ENCODE data around the gene POGLUT3. TPM values are rescaled to one million over a fixed set of nuclear protein-coding genes. Genes with fewer than 3 reads are reported as not detected.

POGLUT3 gene, protein sequence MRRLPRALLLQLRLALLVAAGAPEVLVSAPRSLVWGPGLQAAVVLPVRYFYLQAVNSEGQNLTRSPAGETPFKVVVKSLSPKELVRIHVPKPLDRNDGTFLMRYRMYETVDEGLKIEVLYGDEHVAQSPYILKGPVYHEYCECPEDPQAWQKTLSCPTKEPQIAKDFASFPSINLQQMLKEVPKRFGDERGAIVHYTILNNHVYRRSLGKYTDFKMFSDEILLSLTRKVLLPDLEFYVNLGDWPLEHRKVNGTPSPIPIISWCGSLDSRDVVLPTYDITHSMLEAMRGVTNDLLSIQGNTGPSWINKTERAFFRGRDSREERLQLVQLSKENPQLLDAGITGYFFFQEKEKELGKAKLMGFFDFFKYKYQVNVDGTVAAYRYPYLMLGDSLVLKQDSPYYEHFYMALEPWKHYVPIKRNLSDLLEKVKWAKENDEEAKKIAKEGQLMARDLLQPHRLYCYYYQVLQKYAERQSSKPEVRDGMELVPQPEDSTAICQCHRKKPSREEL
- total RNA-seq, result 8.1 and 8.6 TPM in 2 replicates

DNA sequence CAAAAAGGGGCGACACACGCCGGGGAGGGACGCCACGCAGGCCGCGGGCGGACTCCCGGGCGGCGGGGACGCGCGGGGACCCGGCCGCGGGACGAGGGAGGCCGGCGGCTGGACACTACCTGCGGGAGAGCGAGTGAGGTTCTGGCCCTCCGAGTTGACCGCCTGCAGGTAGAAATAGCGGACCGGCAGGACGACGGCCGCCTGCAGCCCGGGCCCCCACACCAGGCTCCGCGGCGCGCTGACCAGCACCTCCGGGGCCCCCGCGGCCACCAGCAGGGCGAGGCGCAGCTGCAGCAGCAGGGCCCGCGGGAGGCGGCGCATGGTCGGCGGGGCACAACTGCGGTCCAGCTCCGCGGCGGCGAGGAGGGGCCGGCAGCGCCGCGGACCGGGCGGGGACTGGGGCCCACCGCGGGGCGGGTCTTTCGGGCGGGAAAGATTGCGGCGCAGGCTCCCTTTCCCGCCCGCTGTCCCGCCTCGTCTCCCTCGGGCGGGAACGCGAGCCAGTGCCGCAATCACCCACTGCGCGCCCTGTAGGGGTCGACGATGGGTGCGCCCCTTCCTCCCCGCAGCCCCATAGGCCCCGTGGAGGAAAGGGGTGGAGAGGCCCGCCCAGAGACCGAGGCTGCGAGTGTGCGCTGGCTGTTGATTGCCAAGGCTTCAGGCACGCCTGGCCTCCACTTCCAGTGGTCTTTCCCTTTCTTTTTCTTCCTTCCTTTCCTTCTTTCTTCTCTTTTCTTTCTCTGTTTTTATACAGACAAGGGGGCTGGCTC is at the start of gene POGLUT3:
Gene POGLUT3 (minus strand): TSS at position 339 of the 770 bp plus-strand sequence. CDS start 18 bp downstream, at position 321.
- peak; percentile 85 for DNase-seq
- H3K27ac Mint-ChIP-seq, result peak within 1 kb of the TSS; percentile 97
- peaks cover 22% of the 10 kb centered on the region for H3K4me1 Mint-ChIP-seq
- H3K36me3 Mint-ChIP-seq (ENCODE audit: low read depth), result peaks cover 6% of the 10 kb centered on the region
- H3K4me3 Mint-ChIP-seq, result peak within 1 kb of the TSS; percentile 89
- H3K27me3 Mint-ChIP-seq, result no peaks in the 10 kb centered on the region
- intact Hi-C loops (cut with micrococcal nuclease), result loop anchor here (5.0 kb wide), 1 partner anchor 261 kb away; no protein-coding TSS in a partner anchor
- no peaks in the 10 kb centered on the region for H3K9me3 Mint-ChIP-seq

GRCh38 chr11:108545909-108546501 is 47.8 kb upstream of the POGLUT3 start:
- Mint-ChIP-seq H3K27me3 (no peaks in the 10 kb centered on the region), H3K27ac (no peak overlapping the region), H3K4me1 (no peaks in the 10 kb centered on the region), H3K4me3 (no peak overlapping the region), H3K9me3 (no peaks in the 10 kb centered on the region), H3K36me3 (ENCODE audit: low read depth) (no peaks in the 10 kb centered on the region)
- no peak for DNase-seq
- intact Hi-C loops (cut with micrococcal nuclease), result no loop called here

GRCh38 chr11:108543316-108543964 is 45.3 kb upstream of the POGLUT3 start:
- Mint-ChIP-seq H3K36me3 (ENCODE audit: low read depth) (no peaks in the 10 kb centered on the region), H3K4me3 (no peak overlapping the region), H3K4me1 (no peaks in the 10 kb centered on the region), H3K9me3 (no peaks in the 10 kb centered on the region), H3K27me3 (no peaks in the 10 kb centered on the region), H3K27ac (no peak overlapping the region)
- intact Hi-C loops (cut with micrococcal nuclease), result no loop called here
- no peak for DNase-seq

- no peaks in the 10 kb centered on the region for H3K9me3 Mint-ChIP-seq
- no peaks in the 10 kb centered on the region for H3K27me3 Mint-ChIP-seq
- H3K27ac Mint-ChIP-seq, result no peak overlapping the region
- no peak overlapping the region for H3K4me3 Mint-ChIP-seq
- DNase-seq, result no peak
- H3K36me3 Mint-ChIP-seq (ENCODE audit: low read depth), result no peaks in the 10 kb centered on the region
- intact Hi-C loops (cut with micrococcal nuclease), result no loop called here
- no peaks in the 10 kb centered on the region for H3K4me1 Mint-ChIP-seq
These were observed 43.3 kb upstream of the POGLUT3 start for GRCh38 chr11:108541531-108541930.

- Mint-ChIP-seq H3K9me3 (no peaks in the 10 kb centered on the region), H3K4me3 (no peak overlapping the region), H3K4me1 (no peaks in the 10 kb centered on the region), H3K27me3 (no peaks in the 10 kb centered on the region), H3K36me3 (ENCODE audit: low read depth) (no peaks in the 10 kb centered on the region), H3K27ac (no peak overlapping the region)
- intact Hi-C loops (cut with micrococcal nuclease), result no loop called here
- no peak for DNase-seq
These were observed 40.3 kb upstream of the POGLUT3 start for GRCh38 chr11:108538502-108538901.

GRCh38 chr11:108538022-108538424 is 39.8 kb upstream of the POGLUT3 start:
- DNase-seq, result no peak
- H3K4me3 Mint-ChIP-seq, result no peak overlapping the region

GRCh38 chr11:108536783-108537182 is 38.6 kb upstream of the POGLUT3 start:
- Mint-ChIP-seq H3K4me3 (no peak overlapping the region), H3K4me1 (no peaks in the 10 kb centered on the region), H3K36me3 (ENCODE audit: low read depth) (no peaks in the 10 kb centered on the region), H3K27ac (no peak overlapping the region), H3K9me3 (peaks cover 2% of the 10 kb centered on the region), H3K27me3 (no peaks in the 10 kb centered on the region)
- intact Hi-C loops (cut with micrococcal nuclease), result no loop called here
- no peak for DNase-seq

More at GRCh38 chr11:108538022-108538424, 39.8 kb upstream of the POGLUT3 start:
- Mint-ChIP-seq H3K27ac (no peak overlapping the region), H3K4me1 (no peaks in the 10 kb centered on the region), H3K36me3 (ENCODE audit: low read depth) (no peaks in the 10 kb centered on the region), H3K27me3 (no peaks in the 10 kb centered on the region), H3K9me3 (no peaks in the 10 kb centered on the region)
- intact Hi-C loops (cut with micrococcal nuclease), result no loop called here

DNA sequence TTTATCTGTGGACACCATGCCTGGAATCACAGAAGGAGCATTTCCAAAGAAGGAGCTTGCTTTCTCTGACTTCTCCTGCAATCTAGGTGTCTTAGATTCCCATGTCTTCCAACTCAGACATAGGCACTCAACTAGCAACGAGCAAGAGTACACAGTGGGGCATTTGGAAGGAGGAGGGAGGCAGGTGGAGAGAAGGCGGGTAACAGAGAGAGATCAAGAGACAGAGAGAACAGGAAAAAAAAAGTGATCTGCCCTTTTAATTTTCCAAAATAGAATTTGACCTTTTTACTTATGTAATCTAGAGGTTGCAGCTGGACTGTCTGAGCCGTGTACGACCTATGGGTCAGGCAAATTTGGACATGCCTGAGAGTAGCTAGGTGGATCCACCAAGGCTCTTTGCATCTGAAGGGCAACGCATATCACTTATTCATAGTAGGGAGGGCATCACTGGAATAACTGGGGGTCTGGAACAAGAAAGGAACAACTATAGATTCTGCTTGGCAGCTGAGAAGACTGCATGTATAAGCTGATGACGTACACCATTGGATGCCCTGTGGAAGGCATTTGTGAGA is 37.3 kb upstream of the POGLUT3 start:
- H3K4me3 Mint-ChIP-seq, result no peak overlapping the region
- H3K27me3 Mint-ChIP-seq, result no peaks in the 10 kb centered on the region
- no peak for DNase-seq
- H3K9me3 Mint-ChIP-seq, result peaks cover 5% of the 10 kb centered on the region
- H3K36me3 Mint-ChIP-seq (ENCODE audit: low read depth), result no peaks in the 10 kb centered on the region
- H3K27ac Mint-ChIP-seq, result no peak overlapping the region
- peaks cover 3% of the 10 kb centered on the region for H3K4me1 Mint-ChIP-seq
- intact Hi-C loops (cut with micrococcal nuclease), result no loop called here

GRCh38 chr11:108534274-108534882 is 36.2 kb upstream of the POGLUT3 start:
- peaks cover 3% of the 10 kb centered on the region for H3K4me1 Mint-ChIP-seq
- H3K4me3 Mint-ChIP-seq, result no peak overlapping the region
- intact Hi-C loops (cut with micrococcal nuclease), result no loop called here

GRCh38 chr11:108530426-108530825 is 32.2 kb upstream of the POGLUT3 start:
- Mint-ChIP-seq H3K4me1 (peaks cover 3% of the 10 kb centered on the region), H3K27ac (no peak overlapping the region), H3K4me3 (no peak overlapping the region), H3K27me3 (no peaks in the 10 kb centered on the region), H3K9me3 (peaks cover 5% of the 10 kb centered on the region), H3K36me3 (ENCODE audit: low read depth) (no peaks in the 10 kb centered on the region)
- DNase-seq, result no peak
- intact Hi-C loops (cut with micrococcal nuclease), result no loop called here

More at GRCh38 chr11:108534274-108534882, 36.2 kb upstream of the POGLUT3 start:
- H3K36me3 Mint-ChIP-seq (ENCODE audit: low read depth), result no peaks in the 10 kb centered on the region
- no peak for DNase-seq
- H3K27me3 Mint-ChIP-seq, result no peaks in the 10 kb centered on the region
- H3K9me3 Mint-ChIP-seq, result peaks cover 5% of the 10 kb centered on the region
- no peak overlapping the region for H3K27ac Mint-ChIP-seq

GRCh38 chr11:108527382-108527781 is 29.2 kb upstream of the POGLUT3 start:
- intact Hi-C loops (cut with micrococcal nuclease), result no loop called here
- Mint-ChIP-seq H3K9me3 (peaks cover 5% of the 10 kb centered on the region), H3K27me3 (no peaks in the 10 kb centered on the region), H3K4me1 (peaks cover 4% of the 10 kb centered on the region), H3K36me3 (ENCODE audit: low read depth) (no peaks in the 10 kb centered on the region), H3K27ac (no peak overlapping the region), H3K4me3 (no peak overlapping the region)
- no peak for DNase-seq

- Mint-ChIP-seq H3K9me3 (no peaks in the 10 kb centered on the region), H3K4me3 (no peak overlapping the region), H3K27ac (no peak overlapping the region), H3K27me3 (no peaks in the 10 kb centered on the region), H3K4me1 (peaks cover 2% of the 10 kb centered on the region), H3K36me3 (ENCODE audit: low read depth) (no peaks in the 10 kb centered on the region)
- no peak for DNase-seq
- intact Hi-C loops (cut with micrococcal nuclease), result no loop called here
These were observed 27.0 kb upstream of the POGLUT3 start for GRCh38 chr11:108525161-108525560.

DNA sequence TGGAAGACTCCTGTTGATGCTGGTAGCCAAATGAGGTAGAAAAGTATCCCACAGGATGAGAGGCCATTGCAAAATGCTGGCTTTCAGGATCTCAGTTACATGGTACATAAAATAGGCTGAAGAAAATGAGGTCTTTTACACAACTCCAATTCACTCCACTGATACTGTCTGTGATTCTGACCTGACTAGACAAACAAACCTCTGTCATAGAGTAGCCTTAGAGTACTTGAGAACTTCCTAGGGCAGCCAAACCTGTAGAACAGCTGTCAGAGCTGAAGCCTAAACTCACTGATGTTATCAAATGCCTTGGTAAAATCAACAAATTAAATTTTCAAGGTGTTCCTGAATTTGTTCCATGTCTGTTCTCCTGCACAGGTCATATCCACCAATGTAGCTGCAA is 26.2 kb upstream of the POGLUT3 start:
- H3K36me3 Mint-ChIP-seq (ENCODE audit: low read depth), result no peaks in the 10 kb centered on the region
- H3K4me3 Mint-ChIP-seq, result no peak overlapping the region
- H3K4me1 Mint-ChIP-seq, result peaks cover 2% of the 10 kb centered on the region
- no peak for DNase-seq
- intact Hi-C loops (cut with micrococcal nuclease), result no loop called here
- H3K9me3 Mint-ChIP-seq, result no peaks in the 10 kb centered on the region
- no peak overlapping the region for H3K27ac Mint-ChIP-seq
- no peaks in the 10 kb centered on the region for H3K27me3 Mint-ChIP-seq

All from activated CD4-positive, alpha-beta T cell treated with anti-CD3 and anti-CD28 coated beads, Interleukin-2, amount 10 ng/mL, durations not matched to agents 24 days and 14 days (primary cell).